Measurements from ENCODE around the gene AP1G1.
"Not testable (repeated sequence)": the region's sequence is repeated elsewhere in the genome, so short reads cannot be mapped to it uniquely, and the experiment has no call there.

GRCh38 chr16:71810155-71810530 lies 1.5 kb upstream of the AP1G1 start:
- not testable (repeated sequence) for TF ChIP-seq CTCF (IDR thresholded peaks at IDR 0.05; ENCODE audit: insufficient read depth, low read length, poor library complexity, severe bottlenecking); EZH2phosphoT487 (conservative IDR thresholded peaks at IDR 0.05; ENCODE audit: low read length)

All from SU-DHL-6 (cell line).